Measurements from ENCODE around the gene GMCL2.

- TF ChIP-seq EZH2phosphoT487 (conservative IDR thresholded peaks at IDR 0.05; ENCODE audit: low read length), result no peak
- TF ChIP-seq CTCF (IDR thresholded peaks at IDR 0.05; ENCODE audit: insufficient read depth, low read length, poor library complexity, severe bottlenecking), result no peak
Observed at GRCh38 chr5:178214160-178214803, 27.1 kb upstream of the GMCL2 start.
